Measurements from ENCODE around the gene SMU1.
A peak's percentile ranks its signal among the peaks of the same experiment; 100 is the strongest.

Gene SMU1

DNA sequence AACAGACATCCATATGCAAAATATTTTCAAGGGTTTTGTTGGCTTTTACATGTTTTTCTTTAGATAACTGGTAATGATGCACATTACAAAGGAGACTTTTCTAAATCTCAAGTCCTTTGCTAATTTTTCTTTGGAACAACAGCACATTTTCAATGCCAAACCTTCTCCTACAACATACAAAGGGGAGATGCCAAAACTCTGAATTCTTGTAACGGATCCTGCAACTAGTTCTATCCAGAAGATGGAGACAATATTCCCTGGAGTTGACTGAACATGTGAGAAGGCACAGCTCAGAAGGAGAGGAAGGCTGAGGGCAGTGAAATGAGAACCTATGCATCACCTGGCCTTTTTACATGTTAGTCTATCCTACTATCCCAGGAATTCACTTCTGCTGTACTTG is 30.4 kb downstream of the SMU1 start:
- no peak for DNase-seq (ENCODE audit: low read depth in 2 of 3, low spot score in 1 of 3)

DNA sequence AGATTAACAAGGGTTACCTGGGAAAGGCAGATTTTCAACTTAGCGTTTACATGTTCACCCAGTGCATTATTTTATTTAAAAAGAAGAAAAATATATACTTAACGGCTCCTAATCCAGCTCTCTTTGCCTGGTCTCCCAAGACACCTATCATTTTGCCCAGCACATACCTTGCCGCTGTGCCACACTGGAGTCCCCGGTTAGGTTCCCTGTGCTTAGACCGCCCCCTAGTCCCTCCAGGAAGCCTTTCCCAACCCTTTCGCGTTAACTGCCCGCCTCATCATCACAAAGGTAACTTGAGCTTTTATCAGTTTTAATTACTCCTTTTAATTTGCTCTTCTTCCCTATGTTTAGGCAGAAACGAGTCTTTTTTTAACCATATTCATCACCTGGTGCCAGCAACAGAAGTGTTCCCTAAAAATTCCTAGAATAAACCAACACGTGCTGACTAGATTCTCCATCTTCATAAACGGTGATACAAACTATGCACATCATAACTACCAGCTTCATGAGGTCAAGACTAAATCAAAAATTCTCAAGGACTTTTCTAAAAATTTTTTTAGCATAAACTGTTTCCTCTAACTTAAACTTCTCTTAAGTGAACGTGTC is 31.7 kb downstream of the SMU1 start:
- no peak for DNase-seq (ENCODE audit: low read depth in 2 of 3, low spot score in 1 of 3)

DNA sequence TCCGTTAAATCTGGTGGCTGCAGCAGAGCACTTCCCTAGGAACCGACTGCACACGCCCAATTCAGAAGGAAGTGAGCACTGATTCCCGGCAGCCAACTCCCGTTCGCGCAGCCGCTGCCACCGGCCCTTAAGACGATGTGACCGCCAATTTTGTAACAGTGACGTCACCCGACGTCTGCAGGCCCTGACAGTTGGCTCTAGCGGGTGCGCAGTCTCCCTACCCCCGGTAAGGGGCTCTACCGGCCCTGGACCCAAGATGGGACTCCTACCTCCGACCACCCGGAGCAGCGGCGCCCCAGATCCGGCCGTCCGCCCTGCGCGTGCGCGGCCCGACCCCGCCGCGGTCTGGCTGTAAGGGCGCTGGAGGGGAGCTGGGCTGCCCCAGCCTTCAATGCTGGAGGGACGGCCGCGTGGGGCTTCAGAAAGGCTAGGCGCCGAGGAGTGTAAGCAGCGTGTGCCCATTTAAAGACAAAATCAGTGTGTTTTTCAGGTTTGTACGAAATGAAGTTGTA is 32.3 kb downstream of the SMU1 start:
- DNase-seq (ENCODE audit: low read depth in 2 of 3, low spot score in 1 of 3): peak; percentile 43 to 53 (median 45)

DNA sequence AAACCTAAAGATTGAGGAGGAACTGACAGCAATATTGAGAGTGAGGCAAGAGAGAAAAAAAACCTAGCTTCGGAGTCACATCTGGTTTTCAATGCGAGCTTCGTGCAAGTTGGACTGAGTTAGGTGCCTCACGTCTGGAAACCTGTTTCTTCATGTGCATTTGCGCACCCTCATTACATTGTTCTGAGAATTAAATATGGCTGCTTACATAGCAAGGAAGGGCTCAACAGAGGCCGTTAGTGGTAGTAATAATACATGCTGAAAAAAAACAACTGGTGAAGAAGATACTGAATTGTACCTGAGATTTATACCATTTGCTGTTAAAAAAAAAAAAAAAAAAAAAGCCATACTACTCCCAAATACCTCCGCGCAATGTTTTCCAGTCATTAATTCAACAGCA is 32.8 kb downstream of the SMU1 start:
- DNase-seq (ENCODE audit: low read depth in 2 of 3, low spot score in 1 of 3): no peak

DNA sequence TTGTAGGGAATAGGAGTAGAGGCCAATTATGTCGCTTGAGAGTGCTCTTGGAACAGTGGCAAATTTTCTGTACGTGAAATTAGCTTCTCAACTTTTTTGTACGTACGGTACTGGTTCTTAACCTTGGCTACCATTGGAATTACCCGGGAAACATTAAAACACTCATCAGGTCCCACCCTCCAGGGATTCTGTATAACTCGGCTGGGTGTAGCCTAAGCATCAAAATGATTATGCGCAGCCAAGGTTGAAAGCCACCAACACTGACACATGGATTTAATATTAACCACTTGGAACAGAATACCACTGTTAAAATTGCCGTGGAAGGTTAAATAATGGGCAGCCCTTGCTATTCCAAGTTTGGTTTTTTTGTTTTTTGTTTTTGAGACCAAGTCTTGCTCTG is 34.0 kb downstream of the SMU1 start:
- no peak for DNase-seq (ENCODE audit: low read depth in 2 of 3, low spot score in 1 of 3)

DNA sequence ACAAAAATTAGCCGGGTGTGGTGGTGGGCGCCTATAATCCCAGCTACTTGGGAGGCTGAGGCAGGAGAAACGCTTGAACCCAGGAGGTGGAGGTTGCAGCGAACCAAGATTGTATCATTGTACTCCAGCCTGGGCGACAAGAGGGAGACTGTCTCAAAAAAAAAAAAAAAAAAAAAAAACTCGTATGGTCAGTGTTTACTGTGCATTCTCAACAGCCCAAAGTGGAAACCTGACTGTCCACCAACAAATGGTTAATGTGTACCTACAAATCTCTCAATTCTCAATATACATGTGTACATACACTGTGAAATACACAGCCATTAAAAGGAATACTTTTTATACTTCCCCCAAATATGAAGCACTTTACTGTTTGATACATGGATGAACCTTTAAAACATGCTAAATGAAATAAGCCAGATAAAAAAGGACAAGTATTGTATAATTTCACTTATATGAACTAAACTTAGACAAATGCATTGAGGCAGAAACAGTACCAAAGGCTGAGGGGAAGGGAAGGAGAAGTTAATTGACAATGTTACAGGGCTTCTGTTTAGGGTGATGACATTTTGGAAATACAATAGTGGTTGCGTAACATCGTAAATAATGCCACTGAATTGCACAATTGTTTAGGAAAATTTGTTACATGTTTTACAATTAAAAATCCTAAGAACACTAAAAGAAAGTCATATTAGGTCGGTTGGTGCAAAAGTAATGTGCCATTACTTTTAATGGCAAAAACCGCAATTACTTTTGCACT is 34.9 kb downstream of the SMU1 start:
- no peak for DNase-seq (ENCODE audit: low read depth in 2 of 3, low spot score in 1 of 3)

DNA sequence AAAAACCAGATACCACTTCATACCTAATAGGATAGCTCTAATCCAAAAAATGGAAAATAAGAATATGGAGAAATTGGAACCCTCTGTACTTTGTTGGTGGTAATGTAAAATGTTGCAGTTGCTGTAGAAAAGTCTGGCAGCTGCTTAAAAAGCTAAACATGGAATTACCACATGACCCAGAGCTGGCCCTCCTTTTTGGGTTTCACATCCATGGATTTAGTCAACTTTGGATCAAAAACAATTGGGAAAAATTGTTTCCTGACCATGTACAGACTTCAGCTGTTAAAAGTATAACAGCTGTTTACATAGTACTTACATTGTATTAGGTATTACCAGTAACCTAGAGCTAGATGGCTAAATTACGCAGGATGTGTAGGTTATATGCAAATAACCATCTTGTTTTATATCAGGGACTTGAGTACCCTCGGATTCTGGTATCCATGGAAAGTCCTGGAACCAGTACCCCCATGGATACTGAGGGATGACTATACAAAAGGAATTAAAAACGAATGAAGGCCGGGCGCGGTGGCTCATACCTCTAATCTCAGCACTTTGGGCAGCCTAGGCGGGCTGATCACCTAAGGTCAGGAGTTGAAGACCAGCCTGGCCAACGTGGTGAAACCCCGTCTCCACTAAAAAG is 35.6 kb downstream of the SMU1 start:
- no peak for DNase-seq (ENCODE audit: low read depth in 2 of 3, low spot score in 1 of 3)

DNA sequence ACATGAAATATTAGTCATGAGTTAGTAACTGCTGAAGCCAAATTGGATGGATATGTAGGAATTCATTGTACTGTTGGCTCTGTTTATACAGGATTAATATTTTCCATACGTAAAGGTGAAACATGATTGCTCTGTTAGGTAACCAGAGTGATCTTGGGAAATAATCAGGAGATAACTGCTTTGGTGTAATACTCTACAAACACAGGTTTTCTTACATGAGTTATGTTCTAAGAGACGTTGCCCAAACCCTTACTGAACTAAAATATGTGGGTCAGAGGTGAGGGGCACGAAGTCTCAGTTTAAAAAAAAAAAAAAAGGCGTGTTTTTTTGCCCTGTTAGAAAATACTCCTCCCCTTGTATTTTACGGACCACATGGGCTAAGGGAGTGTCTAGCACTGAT is 43.6 kb downstream of the SMU1 start:
- DNase-seq (ENCODE audit: low read depth in 2 of 3, low spot score in 1 of 3): no peak

DNA sequence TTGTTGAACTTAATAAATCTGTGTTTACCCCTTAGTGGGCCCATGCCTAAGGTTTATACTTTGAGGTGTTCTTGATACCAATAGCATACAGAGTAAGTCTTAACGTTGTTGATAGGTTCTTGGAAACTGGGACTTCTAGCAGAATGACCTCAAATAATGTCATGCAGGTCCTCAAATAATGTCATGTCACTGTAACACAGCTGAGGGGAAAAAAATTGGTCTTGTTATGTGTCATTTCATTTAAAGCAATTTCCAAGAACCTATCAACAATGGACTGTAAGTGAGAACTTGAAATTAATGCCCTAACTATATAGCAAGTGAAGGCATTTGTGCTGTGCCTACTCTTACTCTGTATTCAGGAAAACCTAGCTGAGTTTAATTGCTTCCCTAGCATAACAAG is 44.2 kb downstream of the SMU1 start:
- DNase-seq (ENCODE audit: low read depth in 2 of 3, low spot score in 1 of 3): no peak

DNA sequence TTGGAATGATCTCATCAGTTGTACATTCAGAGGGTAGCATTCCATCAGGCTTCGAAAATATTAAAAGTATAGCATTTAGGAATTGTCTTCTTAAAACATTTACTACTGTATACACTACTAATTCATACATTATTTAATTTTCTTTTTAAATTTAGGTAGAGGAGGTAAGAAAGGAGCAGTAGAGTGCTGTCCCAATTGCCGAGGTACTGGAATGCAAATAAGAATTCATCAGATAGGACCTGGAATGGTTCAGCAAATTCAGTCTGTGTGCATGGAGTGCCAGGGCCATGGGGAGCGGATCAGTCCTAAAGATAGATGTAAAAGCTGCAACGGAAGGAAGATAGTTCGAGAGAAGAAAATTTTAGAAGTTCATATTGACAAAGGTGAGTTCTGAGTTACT is 46.2 kb downstream of the SMU1 start:
- DNase-seq (ENCODE audit: low read depth in 2 of 3, low spot score in 1 of 3): no peak

DNA sequence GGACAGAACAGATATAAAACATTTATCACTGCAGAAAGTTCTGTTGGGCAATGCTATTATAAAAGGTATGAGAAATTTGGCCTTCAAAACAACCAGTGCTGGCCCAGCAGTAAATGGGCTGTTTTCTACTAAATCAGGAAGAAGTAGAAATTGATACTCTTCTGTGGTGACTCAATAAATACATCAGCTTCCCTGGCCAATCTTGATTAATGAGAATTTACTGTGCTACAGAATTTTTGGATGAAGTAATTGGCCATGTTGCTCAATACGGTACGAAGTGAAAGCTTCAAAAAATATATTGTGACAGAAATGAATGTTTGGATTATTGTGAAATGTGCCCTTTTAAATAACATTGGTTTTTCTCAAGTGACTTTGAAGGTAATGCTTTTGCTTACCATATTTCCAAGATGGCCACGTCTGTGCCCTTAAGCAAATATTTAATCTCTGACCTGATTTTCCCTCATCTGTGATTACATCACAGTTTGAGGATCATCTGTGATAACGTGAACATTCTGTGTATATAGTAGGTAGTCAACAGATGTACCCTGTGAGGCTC is 47.2 kb downstream of the SMU1 start:
- DNase-seq (ENCODE audit: low read depth in 2 of 3, low spot score in 1 of 3): no peak

DNA sequence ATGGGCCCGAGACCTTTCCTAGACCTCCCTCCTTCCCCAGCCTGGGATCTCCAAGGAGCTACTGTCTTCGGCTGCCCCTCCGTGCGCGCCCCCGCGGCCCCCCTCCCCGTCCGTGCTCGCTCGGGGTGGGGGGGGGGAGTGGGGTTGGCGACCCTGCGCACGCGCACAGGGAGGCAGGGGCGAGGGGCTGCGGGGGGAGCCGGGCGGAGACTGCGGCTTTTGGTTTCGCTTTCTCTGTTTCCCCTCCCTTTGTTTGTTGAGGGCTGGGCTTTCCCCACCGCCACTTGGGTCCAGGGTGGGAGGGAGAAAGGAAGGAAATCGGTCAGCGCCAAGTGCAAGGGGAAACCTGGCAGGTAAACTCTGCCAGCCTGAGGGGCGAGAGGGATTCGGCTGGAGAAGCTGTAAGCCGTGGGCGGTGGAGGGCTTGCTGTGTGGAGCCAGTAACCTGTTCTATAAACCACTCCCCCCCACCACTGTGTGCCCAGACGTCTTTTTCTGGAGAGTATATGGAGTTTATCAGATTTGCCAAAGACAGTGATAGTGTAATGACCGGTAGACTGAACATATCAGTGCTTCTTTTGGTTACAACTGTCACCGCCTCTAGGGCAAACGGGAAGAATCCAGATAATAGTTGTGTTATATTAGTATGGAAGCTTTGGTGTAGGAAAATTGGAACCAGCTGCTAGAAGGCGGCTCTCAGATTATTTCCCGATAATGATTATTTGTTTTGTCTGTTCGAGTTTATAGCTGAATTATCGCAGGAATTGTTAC is 50.7 kb downstream of the SMU1 start:
- DNase-seq (ENCODE audit: low read depth in 2 of 3, low spot score in 1 of 3): peak; percentile 58 to 74 (median 63)

DNA sequence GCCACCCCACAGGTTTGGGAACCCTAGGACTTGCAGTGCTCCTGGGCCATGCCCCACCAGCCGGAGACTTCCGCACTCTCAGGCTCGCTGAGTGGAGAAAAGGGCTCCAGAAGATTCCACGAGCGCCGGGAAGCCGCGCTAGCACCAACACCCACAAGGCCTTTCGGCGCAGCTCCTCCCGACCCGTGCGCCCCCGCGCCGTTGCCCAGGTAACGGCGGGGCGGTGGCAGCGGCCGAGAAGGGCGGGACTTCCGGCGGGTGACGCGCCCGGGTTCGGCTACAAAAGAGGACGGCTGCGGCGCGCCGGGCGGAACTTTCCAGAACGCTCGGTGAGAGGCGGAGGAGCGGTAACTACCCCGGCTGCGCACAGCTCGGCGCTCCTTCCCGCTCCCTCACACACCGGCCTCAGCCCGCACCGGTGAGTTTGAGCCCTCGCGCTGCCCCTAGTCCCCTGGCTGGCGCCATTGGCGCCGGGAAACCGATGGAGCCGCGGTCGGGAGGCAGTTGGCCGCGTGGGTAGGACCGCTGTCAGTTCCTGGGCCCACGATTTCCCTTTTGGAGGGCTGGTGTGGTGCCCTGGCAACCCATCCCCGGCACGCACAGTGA is 51.4 kb downstream of the SMU1 start, which contains the start of gene DNAJA1:
Gene DNAJA1 (plus strand): TSS at position 308 of the 606 bp plus-strand sequence. CDS start 1,212 bp downstream, outside the sequence.
- peak; percentile 90 to 93 (median 92) for DNase-seq (ENCODE audit: low read depth in 2 of 3, low spot score in 1 of 3)

DNA sequence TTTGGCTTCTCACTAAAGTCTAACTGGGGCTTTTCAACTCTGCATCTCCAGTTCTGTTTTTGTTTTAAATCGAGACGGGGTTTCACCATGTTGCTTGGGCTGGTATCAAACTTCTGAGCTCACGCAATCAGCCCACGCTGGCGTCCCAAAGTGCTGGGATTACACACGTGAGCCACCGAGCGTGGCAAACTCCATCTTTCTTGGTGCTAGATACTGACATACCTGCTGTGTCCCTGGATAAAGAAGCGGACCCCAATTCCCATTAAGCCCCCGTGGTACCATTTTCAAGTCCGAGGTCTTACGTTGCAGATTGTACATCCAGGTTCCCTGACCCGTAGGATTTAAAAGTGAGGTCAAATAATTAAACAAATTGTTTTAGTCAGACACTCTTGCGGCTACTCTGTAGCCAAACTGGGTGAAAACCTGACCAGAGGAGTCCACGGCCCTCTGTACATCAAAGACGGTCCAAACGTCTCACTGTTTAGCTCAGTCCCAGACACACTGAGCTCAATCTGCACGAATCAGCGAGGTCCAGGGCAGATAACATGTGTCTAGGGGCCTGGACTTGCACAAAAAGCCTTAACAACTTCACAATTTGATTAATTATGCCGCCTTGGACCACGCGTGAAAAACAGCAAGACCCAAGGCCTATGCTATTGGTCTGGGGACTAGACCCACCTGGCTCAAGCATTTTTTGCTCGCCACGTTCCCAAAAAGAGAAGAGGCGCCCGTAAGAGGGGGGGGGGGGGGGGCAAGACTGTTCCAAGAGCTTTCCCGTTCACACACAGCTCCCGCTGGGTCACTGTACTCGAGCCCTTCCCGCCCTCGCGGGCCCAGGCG is 52.1 kb downstream of the SMU1 start:
- no peak for DNase-seq (ENCODE audit: low read depth in 2 of 3, low spot score in 1 of 3)

DNA sequence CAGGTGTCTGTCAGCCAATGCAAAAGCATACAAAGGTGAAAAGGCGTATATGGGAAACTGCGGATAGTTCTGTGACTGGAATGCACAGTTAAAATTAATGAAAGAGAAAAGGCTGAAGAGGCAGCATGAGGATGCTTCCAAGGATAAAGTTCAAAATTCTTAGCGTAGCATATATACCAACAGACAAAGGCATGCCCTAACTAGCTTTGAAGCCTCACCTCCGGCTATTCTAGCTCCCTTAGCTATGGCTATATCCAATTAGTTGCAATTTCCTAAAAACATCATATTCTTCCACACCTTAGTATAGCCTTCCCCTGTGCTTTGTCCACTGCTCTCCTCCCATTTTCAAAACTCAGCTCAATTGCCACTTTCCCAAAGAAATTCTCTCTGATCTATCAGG is 52.8 kb downstream of the SMU1 start:
- DNase-seq (ENCODE audit: low read depth in 2 of 3, low spot score in 1 of 3): no peak

DNA sequence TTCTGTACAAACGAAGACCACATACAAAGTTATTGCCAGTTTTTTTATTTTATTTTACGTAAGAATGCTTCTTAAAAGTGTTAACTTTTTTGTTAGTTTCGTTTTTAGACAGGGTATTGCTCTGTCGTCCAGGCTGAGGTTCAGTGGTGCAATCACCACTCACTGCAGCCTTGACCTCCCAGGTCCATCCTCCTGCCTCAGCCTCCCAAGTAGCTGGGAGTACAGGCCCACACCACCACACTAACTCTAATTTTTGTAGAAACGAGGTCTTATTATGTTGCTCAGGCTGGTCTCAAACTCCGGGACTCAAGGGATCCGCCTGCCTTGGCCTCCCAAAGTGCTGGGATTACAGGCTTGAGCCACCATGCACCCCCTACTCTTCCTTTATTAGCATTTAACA is 53.7 kb downstream of the SMU1 start:
- DNase-seq (ENCODE audit: low read depth in 2 of 3, low spot score in 1 of 3): no peak

DNA sequence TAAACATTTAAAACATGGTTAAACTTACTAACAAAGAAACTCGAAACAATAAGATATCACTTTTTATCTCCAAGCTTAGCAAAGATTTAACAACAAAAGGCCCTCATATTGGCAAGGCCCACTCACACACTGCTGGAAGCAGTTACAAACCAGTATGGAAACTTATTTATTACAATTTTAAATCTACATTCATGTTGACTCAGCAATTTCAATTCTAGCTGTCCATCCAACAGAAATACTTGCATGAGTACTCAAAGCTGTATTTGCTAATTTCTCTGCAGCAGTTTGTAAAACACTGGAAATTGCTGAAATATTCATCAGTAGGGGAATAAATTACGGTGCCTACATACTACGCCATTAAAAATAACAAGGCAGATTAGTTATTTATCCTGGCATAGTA is 54.2 kb downstream of the SMU1 start:
- no peak for DNase-seq (ENCODE audit: low read depth in 2 of 3, low spot score in 1 of 3)

DNA sequence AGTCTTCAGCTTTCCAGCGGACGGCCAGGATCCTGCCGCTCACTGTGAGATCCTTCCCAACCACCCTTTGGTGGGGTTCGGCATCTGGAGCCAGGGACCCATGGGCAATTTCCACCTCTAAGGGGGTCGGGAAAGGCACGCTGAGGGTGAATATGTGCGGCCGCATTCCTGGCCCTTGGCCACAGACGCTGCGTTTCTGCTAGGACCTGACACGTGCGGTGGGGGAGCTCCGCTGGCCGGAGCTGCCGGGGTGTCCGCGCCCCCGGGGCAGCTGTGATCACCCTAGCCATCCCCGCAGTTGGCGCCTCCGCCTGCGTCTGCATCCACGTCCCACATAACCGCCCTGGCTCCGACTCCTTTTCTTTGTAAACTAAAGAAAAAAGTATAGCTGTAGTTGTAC is 56.7 kb downstream of the SMU1 start:
- DNase-seq (ENCODE audit: low read depth in 2 of 3, low spot score in 1 of 3): no peak

DNA sequence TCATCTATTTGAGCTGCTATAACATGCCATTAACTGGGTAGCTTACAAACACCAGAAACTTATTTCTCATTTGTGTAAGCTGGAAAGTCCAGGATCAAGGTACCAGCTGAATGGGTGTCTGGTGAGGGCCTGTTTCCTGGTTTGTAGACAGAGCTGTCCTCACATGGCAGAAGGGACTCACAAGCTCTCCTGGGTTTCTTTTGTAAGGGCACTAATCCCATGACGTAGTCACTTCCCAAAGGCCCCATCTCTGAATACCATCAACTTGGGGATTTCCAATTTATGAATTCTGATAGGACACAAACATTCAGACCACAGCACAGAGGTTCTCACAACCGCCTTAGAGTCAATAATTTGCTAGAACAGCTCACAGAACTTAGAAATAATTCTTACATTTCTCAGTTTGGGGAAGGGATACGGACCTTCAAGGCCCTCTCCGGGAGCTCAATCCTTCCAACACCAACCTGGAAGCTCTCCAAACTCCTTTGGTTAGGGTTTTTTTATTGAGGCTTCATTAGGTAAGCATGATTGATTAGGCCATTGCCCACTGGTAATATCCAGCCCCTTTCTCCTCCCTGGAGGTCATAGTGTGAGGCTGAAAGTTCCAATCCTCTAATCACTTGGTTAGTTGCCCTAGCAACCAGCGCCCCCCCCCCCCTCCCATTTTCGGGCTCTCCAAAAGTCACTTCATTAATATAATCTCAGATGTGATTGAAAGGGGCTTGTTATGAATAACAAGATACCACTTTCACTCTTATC is 59.0 kb downstream of the SMU1 start:
- no peak for DNase-seq (ENCODE audit: low read depth in 2 of 3, low spot score in 1 of 3)

Measured in stimulated activated CD4-positive, alpha-beta T cell treated with anti-CD3 and anti-CD28 coated beads, Interleukin-12 subunit alpha, Interleukin-12 subunit beta, amount 100 ng/mL, for 48 hours (primary cell).